CD4-positive, alpha-beta memory T cell (primary cell): ENCODE data around the gene SPATA22. TPM values are rescaled to one million over a fixed set of nuclear protein-coding genes. Genes with fewer than 3 reads are reported as not detected.
"Not testable (repeated sequence)": the region's sequence is repeated elsewhere in the genome, so short reads cannot be mapped to it uniquely, and the experiment has no call there.

Source experiments
- CTCF ChIA-PET: fragments of 350-600 bp; sonication (Branson Sonifier 250); formaldehyde crosslinking; loops from one replicate; lab custom pipeline; 2021; ENCODE audit warnings: inconsistent platforms; ENCODE audit not compliant: partially characterized antibody; lab: Charles Lee
- POLR2A ChIA-PET: fragments of 350-600 bp; sonication (Branson Sonifier 250); formaldehyde crosslinking; loops from one replicate; lab custom pipeline; 2021; ENCODE audit not compliant: partially characterized antibody; lab: Charles Lee
- DNase-seq, 5 donors: peaks; one replicate each; pipeline versions ENCODE4 v3.0.0 to v3.0.0-alpha.2; 2020 to 2022; ENCODE audit warnings: mixed read lengths in 1 of 5
- H3K27ac ChIP-seq: one replicate; pipeline ENCODE4 v1.7.0; 2013; ENCODE audit warnings: low read depth, low read length
- H3K27me3 ChIP-seq: 2 replicates; pipeline ENCODE4 v1.7.0; 2013; ENCODE audit warnings: mild to moderate bottlenecking, low read length, moderate library complexity; ENCODE audit not compliant: insufficient read depth
- H3K36me3 ChIP-seq: 2 replicates; pipeline ENCODE4 v1.7.0; 2013; ENCODE audit warnings: mild to moderate bottlenecking, low read length, moderate library complexity; ENCODE audit not compliant: insufficient read depth
- H3K4me1 ChIP-seq: 2 replicates; pipeline ENCODE4 v1.7.0; 2013; ENCODE audit warnings: mild to moderate bottlenecking, low read length, moderate library complexity; ENCODE audit not compliant: insufficient read depth
- H3K4me3 ChIP-seq, 2 donors: one replicate each; pipeline ENCODE4 v1.7.0; 2013; ENCODE audit warnings: low read length in 2 of 2, mild to moderate bottlenecking in 1 of 2
- H3K9me3 ChIP-seq, 2 donors: one replicate each; pipeline ENCODE4 v1.7.0; 2013; ENCODE audit warnings: low read length in 2 of 2, control low read depth in 1 of 2; ENCODE audit not compliant: control insufficient read depth in 1 of 2
- H3K27ac Mint-ChIP-seq, 7 donors: one replicate each; pipeline ENCODE4 v1.8.0; 2020 to 2021; ENCODE audit warnings: mixed read lengths in 7 of 7, mild to moderate bottlenecking in 6 of 7, inconsistent platforms in 3 of 7, moderate library complexity in 3 of 7
- H3K27me3 Mint-ChIP-seq, 2 donors: one replicate each; pipeline ENCODE4 v1.8.0; 2020 to 2021; ENCODE audit warnings: mixed read lengths in 2 of 2
- H3K36me3 Mint-ChIP-seq, 2 donors: one replicate each; pipeline ENCODE4 v1.8.0; 2020 to 2021; ENCODE audit warnings: mixed read lengths in 2 of 2, inconsistent platforms in 1 of 2, mild to moderate bottlenecking in 1 of 2
- H3K4me1 Mint-ChIP-seq, 4 donors: one replicate each; pipeline ENCODE4 v1.8.0; 2020 to 2021; ENCODE audit warnings: mixed read lengths in 4 of 4, mild to moderate bottlenecking in 1 of 4
- H3K4me3 Mint-ChIP-seq, 8 donors: one replicate each; pipeline ENCODE4 v1.8.0; 2020 to 2021; ENCODE audit warnings: mixed read lengths in 8 of 8, mild to moderate bottlenecking in 7 of 8, moderate library complexity in 6 of 8, inconsistent platforms in 3 of 8
- H3K9me3 Mint-ChIP-seq, 8 donors: one replicate each; pipeline ENCODE4 v1.8.0; 2020 to 2021; ENCODE audit warnings: mixed read lengths in 8 of 8, mild to moderate bottlenecking in 5 of 8, inconsistent platforms in 3 of 8, moderate library complexity in 1 of 8
- intact Hi-C: fragments of 100-400 bp; cut with micrococcal nuclease; formaldehyde crosslinking; loops from one replicate; pipeline ENCODE4 v1.15.1; 2023
- polyA plus RNA-seq, 2 donors: library from polyadenylated mRNA; unstranded; fragments of 300-500 nt; fragmentation: Illumina TruSeq; gene quantifications; one replicate each; pipeline ENCODE4 v1.2.3, GENCODE V29; 2021
- total RNA-seq, 2 experiments: library from RNA; stranded (reverse); gene quantifications; one replicate each; pipeline ENCODE4 v1.2.3, GENCODE V29; 2021

Gene SPATA22
- total and polyA plus RNA-seq, 4 experiments from 2014 or later, result 0.42 TPM; not detected in 3

DNA sequence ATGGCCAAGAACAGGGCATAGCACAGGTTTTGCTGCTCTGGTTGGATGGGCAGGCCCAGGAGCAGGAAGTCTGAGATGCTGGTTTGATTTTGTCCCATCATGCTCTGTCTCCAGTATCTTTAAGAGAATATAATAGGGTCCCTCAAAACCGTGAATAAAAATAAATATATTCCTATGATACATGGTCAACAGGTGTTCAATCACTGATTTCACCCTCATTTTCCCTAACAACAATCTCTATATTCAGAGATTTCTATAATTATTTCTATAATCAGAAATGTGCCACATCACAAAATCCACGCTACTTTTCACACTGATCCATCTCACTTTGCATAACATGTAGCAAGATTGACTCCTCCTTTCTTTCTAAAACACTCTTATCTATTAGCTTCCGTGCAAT, 37.9 kb downstream of the SPATA22 start, which contains the start of gene OR1E2:
OR1E2 (minus strand) TSS at position 101 of the 400 bp plus-strand sequence; CDS start at position 101, 0 bp downstream.
- Histone ChIP-seq H3K36me3 (no peaks in the 10 kb centered on the region), H3K4me3 (no peak within 1 kb of the TSS), H3K27ac (no peak within 1 kb of the TSS), H3K4me1 (no peaks in the 10 kb centered on the region), H3K9me3 (no peaks in the 10 kb centered on the region), H3K27me3 (no peaks in the 10 kb centered on the region)
- H3K27me3 Mint-ChIP-seq, result peaks cover 8 to 17% of the 10 kb centered on the region in 2 donors
- intact Hi-C loops, result no loop called here
- no peak within 1 kb of the TSS for H3K27ac Mint-ChIP-seq
- H3K36me3 Mint-ChIP-seq, result no peaks in the 10 kb centered on the region
- ChIA-PET POLR2A (no interaction called here), CTCF (no interaction called here)
- DNase-seq, result no peak
- peaks cover 0 to 11% (median 3%) of the 10 kb centered on the region in 8 donors for H3K9me3 Mint-ChIP-seq
- H3K4me1 Mint-ChIP-seq, result no peaks in the 10 kb centered on the region
- no peak within 1 kb of the TSS for H3K4me3 Mint-ChIP-seq

- H3K4me1 ChIP-seq, intact Hi-C loops, H3K36me3 ChIP-seq, H3K9me3 ChIP-seq, H3K36me3 Mint-ChIP-seq, H3K4me3 ChIP-seq, POLR2A ChIA-PET, H3K27me3 ChIP-seq, H3K27ac ChIP-seq, H3K4me1 Mint-ChIP-seq, CTCF ChIA-PET, H3K27ac Mint-ChIP-seq, H3K4me3 Mint-ChIP-seq: not testable (repeated sequence)
- Mint-ChIP-seq H3K27me3 (peaks cover 8 to 12% of the 10 kb centered on the region in 2 donors), H3K9me3 (peaks cover 0 to 14% (median 5%) of the 10 kb centered on the region in 8 donors)
- DNase-seq, result peak in 1 of 5 donors; percentile 2
These were observed 38.4 kb downstream of the SPATA22 start for GRCh38 chr17:3433215-3433614.

DNA sequence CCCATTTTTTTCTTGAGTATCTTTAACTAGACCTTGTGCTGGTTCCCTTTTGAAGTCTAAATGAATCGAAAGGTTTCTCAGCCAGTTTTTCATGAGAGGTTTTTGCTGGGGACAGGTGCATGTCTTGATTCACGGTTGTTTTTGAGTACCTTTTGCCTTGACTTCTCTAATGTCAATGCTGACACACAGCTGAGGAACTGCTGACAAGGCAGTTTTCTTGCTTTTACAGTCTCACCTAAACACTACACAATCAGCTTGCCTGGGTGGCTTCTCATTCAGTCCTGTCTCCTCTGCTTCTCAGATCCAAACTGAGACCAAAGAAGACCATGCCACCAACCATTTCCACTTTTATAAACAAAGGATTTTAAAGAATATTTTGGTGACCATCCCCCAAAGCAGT, 53.4 kb downstream of the SPATA22 start:
- no peak for DNase-seq
- H3K4me1 Mint-ChIP-seq, result no peaks in the 10 kb centered on the region
- no peaks in the 10 kb centered on the region for H3K36me3 ChIP-seq
- H3K27ac ChIP-seq, result no peak overlapping the region
- no peak overlapping the region for H3K4me3 Mint-ChIP-seq
- no peak overlapping the region for H3K27ac Mint-ChIP-seq
- H3K4me3 ChIP-seq, result no peak overlapping the region
- H3K27me3 Mint-ChIP-seq, result peaks cover 6 to 21% of the 10 kb centered on the region in 2 donors
- no peaks in the 10 kb centered on the region for H3K4me1 ChIP-seq
- H3K36me3 Mint-ChIP-seq, result no peaks in the 10 kb centered on the region
- ChIA-PET CTCF (no interaction called here), POLR2A (no interaction called here)
- intact Hi-C loops, result no loop called here
- H3K27me3 ChIP-seq, result no peaks in the 10 kb centered on the region
- H3K9me3 ChIP-seq, result no peaks in the 10 kb centered on the region
- peaks cover 0 to 4% (median 0%) of the 10 kb centered on the region in 8 donors for H3K9me3 Mint-ChIP-seq

DNA sequence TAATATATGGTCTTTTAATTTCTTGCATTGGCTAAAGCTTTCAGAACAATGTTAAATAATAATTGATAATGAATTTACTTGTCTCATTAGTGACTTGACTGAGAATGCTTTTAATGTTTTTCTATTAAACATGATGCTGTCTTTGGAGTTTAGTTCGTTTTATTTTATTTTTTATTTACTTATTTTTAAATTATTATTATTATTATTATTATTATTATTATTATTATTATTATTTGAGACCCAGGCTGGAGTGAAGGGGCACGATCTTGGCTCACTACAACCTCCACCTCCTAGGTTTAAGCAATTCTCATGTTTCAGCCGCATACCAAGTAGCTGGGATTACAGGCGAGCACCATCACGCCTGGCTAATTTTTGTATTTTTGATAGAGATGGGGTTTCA, 56.0 kb downstream of the SPATA22 start:
- H3K9me3 Mint-ChIP-seq, result peaks cover 0 to 4% (median 0%) of the 10 kb centered on the region in 8 donors
- peaks cover 0 to 3% (median under 1%) of the 10 kb centered on the region in 4 donors for H3K4me1 Mint-ChIP-seq
- peaks cover 12 to 14% of the 10 kb centered on the region in 2 donors for H3K27me3 Mint-ChIP-seq
- no peak for DNase-seq
- no peaks in the 10 kb centered on the region for H3K36me3 Mint-ChIP-seq
- no peaks in the 10 kb centered on the region for H3K27me3 ChIP-seq
- no peak overlapping the region for H3K4me3 ChIP-seq
- H3K4me1 ChIP-seq, result no peaks in the 10 kb centered on the region
- ChIA-PET POLR2A (no interaction called here), CTCF (no interaction called here)
- no peaks in the 10 kb centered on the region for H3K36me3 ChIP-seq
- H3K27ac ChIP-seq, result no peak overlapping the region
- no peak overlapping the region for H3K27ac Mint-ChIP-seq
- H3K9me3 ChIP-seq, result no peaks in the 10 kb centered on the region
- intact Hi-C loops, result no loop called here
- no peak overlapping the region for H3K4me3 Mint-ChIP-seq

- CTCF ChIA-PET, DNase-seq, POLR2A ChIA-PET, H3K27me3 ChIP-seq, H3K36me3 ChIP-seq, H3K27ac ChIP-seq, H3K27ac Mint-ChIP-seq, H3K4me1 ChIP-seq, H3K4me3 Mint-ChIP-seq, H3K4me3 ChIP-seq, H3K36me3 Mint-ChIP-seq, intact Hi-C loops, H3K4me1 Mint-ChIP-seq, H3K9me3 ChIP-seq: not testable (repeated sequence)
- Mint-ChIP-seq H3K9me3 (peaks cover 0 to 22% (median 16%) of the 10 kb centered on the region in 8 donors), H3K27me3 (peaks cover 9 to 22% of the 10 kb centered on the region in 2 donors)
These were observed 59.4 kb downstream of the SPATA22 start for GRCh38 chr17:3412216-3412615.

DNA sequence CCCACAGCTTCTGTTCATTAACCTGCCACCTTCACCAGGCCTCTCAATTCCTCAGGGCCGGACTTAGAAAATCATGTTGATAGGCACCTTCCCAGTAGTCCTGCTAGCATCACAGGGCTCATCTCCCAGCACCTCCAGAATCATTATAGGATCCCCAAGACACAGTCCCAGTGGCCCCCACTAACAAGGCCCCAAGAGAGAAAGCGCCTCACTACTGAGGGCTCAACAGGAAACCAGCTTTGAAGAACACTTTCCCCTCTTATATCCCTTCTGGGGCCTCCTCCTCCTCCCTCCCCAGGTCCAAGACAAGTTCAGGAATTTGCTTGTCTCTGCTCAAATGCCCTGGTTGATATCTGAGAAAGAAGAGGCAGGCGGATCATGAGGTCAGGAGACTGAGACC, 60.5 kb downstream of the SPATA22 start, which contains the start of gene OR3A3:
OR3A3 (plus strand) TSS at position 301 of the 400 bp plus-strand sequence.
- CTCF ChIA-PET, result no interaction called here
- no peak for DNase-seq
- H3K9me3 Mint-ChIP-seq, result peaks cover 0 to 26% (median 20%) of the 10 kb centered on the region in 8 donors
- Histone ChIP-seq H3K4me3 (no peak within 1 kb of the TSS), H3K36me3 (no peaks in the 10 kb centered on the region), H3K27ac (no peak within 1 kb of the TSS), H3K27me3 (no peaks in the 10 kb centered on the region), H3K4me1 (no peaks in the 10 kb centered on the region), H3K9me3 (no peaks in the 10 kb centered on the region)
- POLR2A ChIA-PET, result no interaction called here
- H3K4me1 Mint-ChIP-seq, result peaks cover 0 to 3% (median 2%) of the 10 kb centered on the region in 4 donors
- no peak within 1 kb of the TSS for H3K27ac Mint-ChIP-seq
- intact Hi-C loops, result no loop called here
- H3K4me3 Mint-ChIP-seq, result no peak within 1 kb of the TSS
- H3K36me3 Mint-ChIP-seq, result no peaks in the 10 kb centered on the region
- H3K27me3 Mint-ChIP-seq, result peaks cover 9 to 22% of the 10 kb centered on the region in 2 donors

GRCh38 chr17:3403856-3404255, 67.8 kb downstream of the SPATA22 start:
- H3K27ac ChIP-seq, DNase-seq, H3K27ac Mint-ChIP-seq, H3K4me1 Mint-ChIP-seq, H3K36me3 Mint-ChIP-seq, H3K9me3 ChIP-seq, CTCF ChIA-PET, POLR2A ChIA-PET, H3K4me1 ChIP-seq, H3K4me3 ChIP-seq, intact Hi-C loops, H3K4me3 Mint-ChIP-seq, H3K27me3 ChIP-seq, H3K27me3 Mint-ChIP-seq, H3K36me3 ChIP-seq: not testable (repeated sequence)
- H3K9me3 Mint-ChIP-seq, result peaks cover 0 to 26% (median 18%) of the 10 kb centered on the region in 8 donors
